ENCODE measurements around the gene RPS6KA2. TPM values are rescaled to one million over a fixed set of nuclear protein-coding genes. Genes with fewer than 3 reads are reported as not detected.

RPS6KA2 gene
- total RNA-seq, 3 donors from 2014 or later = 8.6 to 21.3 (median 18.7) TPM

- DNase-seq = no peak
- no peaks in the 10 kb centered on the region for H3K4me1 ChIP-seq (ENCODE audit: low read depth)
- H3K4me3 ChIP-seq = no peak overlapping the region
- H3K9me3 ChIP-seq = no peaks in the 10 kb centered on the region
- no peak for ATAC-seq
- H3K36me3 ChIP-seq (ENCODE audit: low read depth) = no peaks in the 10 kb centered on the region
- intact Hi-C loops (cut with DNase I, micrococcal nuclease) = no loop called here
- no peak for TF ChIP-seq CTCF (IDR thresholded peaks at IDR 0.05)
Observed at GRCh38 chr6:166565084-166565967, 61.7 kb downstream of the RPS6KA2 start.

DNA sequence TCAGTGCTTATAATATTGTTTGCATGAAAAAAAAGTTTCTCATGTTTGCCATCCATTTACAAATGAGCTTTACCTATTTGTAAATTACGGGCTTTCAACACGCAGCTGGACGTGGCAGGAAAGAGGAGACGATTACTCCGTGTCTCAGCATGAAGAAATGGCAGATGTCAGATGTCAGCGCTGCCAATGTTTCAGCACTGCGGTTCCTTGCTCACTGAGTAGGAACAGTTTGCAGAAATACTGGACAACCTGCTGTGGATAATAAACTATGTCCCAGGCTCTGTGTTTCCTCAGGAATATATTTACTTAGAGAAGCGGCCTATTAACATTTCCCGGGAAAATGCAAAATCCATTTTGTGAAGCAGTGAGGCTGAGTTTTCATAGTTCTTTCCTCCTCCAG is 63.2 kb downstream of the RPS6KA2 start:
- Histone ChIP-seq H3K36me3 (ENCODE audit: low read depth) (no peaks in the 10 kb centered on the region), H3K4me1 (ENCODE audit: low read depth) (no peaks in the 10 kb centered on the region), H3K4me3 (no peak overlapping the region), H3K9me3 (no peaks in the 10 kb centered on the region)
- no peak for TF ChIP-seq CTCF (IDR thresholded peaks at IDR 0.05)
- no peak for ATAC-seq
- intact Hi-C loops (cut with DNase I, micrococcal nuclease) = no loop called here
- no peak for DNase-seq

GRCh38 chr6:166563200-166563599 is 63.9 kb downstream of the RPS6KA2 start:
- DNase-seq (no peak), ATAC-seq (no peak)
- Histone ChIP-seq H3K36me3 (ENCODE audit: low read depth) (no peaks in the 10 kb centered on the region), H3K4me1 (ENCODE audit: low read depth) (no peaks in the 10 kb centered on the region), H3K4me3 (no peak overlapping the region), H3K9me3 (no peaks in the 10 kb centered on the region)
- TF ChIP-seq CTCF (IDR thresholded peaks at IDR 0.05) = no peak
- intact Hi-C loops (cut with DNase I, micrococcal nuclease) = no loop called here

GRCh38 chr6:166562726-166563125 is 64.3 kb downstream of the RPS6KA2 start:
- intact Hi-C loops (cut with DNase I, micrococcal nuclease) = no loop called here
- no peak for DNase-seq
- ATAC-seq = no peak
- TF ChIP-seq CTCF (IDR thresholded peaks at IDR 0.05) = no peak
- H3K4me3 ChIP-seq = no peak overlapping the region
- no peaks in the 10 kb centered on the region for H3K36me3 ChIP-seq (ENCODE audit: low read depth)
- no peaks in the 10 kb centered on the region for H3K9me3 ChIP-seq
- H3K4me1 ChIP-seq (ENCODE audit: low read depth) = no peaks in the 10 kb centered on the region

- Histone ChIP-seq H3K4me3 (no peak overlapping the region), H3K4me1 (ENCODE audit: low read depth) (no peaks in the 10 kb centered on the region), H3K36me3 (ENCODE audit: low read depth) (no peaks in the 10 kb centered on the region), H3K9me3 (no peaks in the 10 kb centered on the region)
- intact Hi-C loops (cut with DNase I, micrococcal nuclease) = no loop called here
- peak; percentile 21 for ATAC-seq
- TF ChIP-seq CTCF (IDR thresholded peaks at IDR 0.05) = no peak
- no peak for DNase-seq
Observed at GRCh38 chr6:166561771-166562359, 65.2 kb downstream of the RPS6KA2 start.

Data from mucosa of descending colon (tissue), 3 donors.